SH-SY5Y (cell line): ENCODE results near the gene OSGIN1.

Source experiments
- GATA2 ChIP-seq: IDR thresholded peaks from 2 replicates; pipeline ENCODE4 v1.6.1; 2011; ENCODE audit warnings: mild to moderate bottlenecking, low read depth, low read length
- GATA3 ChIP-seq: IDR thresholded peaks from 2 replicates; pipeline ENCODE4 v1.6.1; 2011; ENCODE audit warnings: low read depth, mild to moderate bottlenecking, low read length, moderate library complexity

Gene OSGIN1

GRCh38 chr16:83957296-83957855, 4.3 kb downstream of the OSGIN1 start:
- TF ChIP-seq GATA3 (no peak), GATA2 (no peak)

- peak; percentile 81 for TF ChIP-seq GATA2
- TF ChIP-seq GATA3: no peak
These were observed 5.3 kb downstream of the OSGIN1 start for GRCh38 chr16:83958137-83958845.

- TF ChIP-seq GATA3: no peak
- TF ChIP-seq GATA2: no peak
These were observed 6.0 kb downstream of the OSGIN1 start for GRCh38 chr16:83958846-83959565.

- TF ChIP-seq GATA2 (no peak), GATA3 (no peak)
These were observed 6.8 kb downstream of the OSGIN1 start for GRCh38 chr16:83959656-83960434.

- TF ChIP-seq GATA2 (no peak), GATA3 (no peak)
These were observed 7.6 kb downstream of the OSGIN1 start for GRCh38 chr16:83960521-83961249.

- TF ChIP-seq GATA3 (no peak), GATA2 (no peak)
These were observed 8.6 kb downstream of the OSGIN1 start for GRCh38 chr16:83961591-83961990.

GRCh38 chr16:83963277-83964119, 10.5 kb downstream of the OSGIN1 start:
- no peak for TF ChIP-seq GATA3
- no peak for TF ChIP-seq GATA2

GRCh38 chr16:83964684-83965443, 11.8 kb downstream of the OSGIN1 start:
- no peak for TF ChIP-seq GATA2
- no peak for TF ChIP-seq GATA3

- no peak for TF ChIP-seq GATA2
- TF ChIP-seq GATA3: no peak
These were observed 12.6 kb downstream of the OSGIN1 start for GRCh38 chr16:83965444-83966152.

GRCh38 chr16:83966153-83966696, 13.2 kb downstream of the OSGIN1 start:
- TF ChIP-seq GATA2 (no peak), GATA3 (no peak)

- no peak for TF ChIP-seq GATA2
- no peak for TF ChIP-seq GATA3
These were observed 14.1 kb downstream of the OSGIN1 start for GRCh38 chr16:83967091-83967490.
